Neural progenitor cell (in vitro differentiated cells): ENCODE measurements around the gene PCNT.

Experiments
- EZH2 ChIP-seq: fragments of 200-600 bp; sonication (generic); IDR thresholded peaks from 2 replicates; pipeline ENCODE4 v1.6.1; 2017; ENCODE audit warnings: antibody characterized with exemption, mild to moderate bottlenecking, moderate library complexity
- TF ChIP-seq, protein P1 (sequence below): fragments of 200-600 bp; sonication (generic); IDR thresholded peaks from 2 replicates; pipeline ENCODE4 v1.5.1; 2017; ENCODE audit warnings: antibody characterized with exemption, mild to moderate bottlenecking

- TF ChIP-seq, protein P1, sequence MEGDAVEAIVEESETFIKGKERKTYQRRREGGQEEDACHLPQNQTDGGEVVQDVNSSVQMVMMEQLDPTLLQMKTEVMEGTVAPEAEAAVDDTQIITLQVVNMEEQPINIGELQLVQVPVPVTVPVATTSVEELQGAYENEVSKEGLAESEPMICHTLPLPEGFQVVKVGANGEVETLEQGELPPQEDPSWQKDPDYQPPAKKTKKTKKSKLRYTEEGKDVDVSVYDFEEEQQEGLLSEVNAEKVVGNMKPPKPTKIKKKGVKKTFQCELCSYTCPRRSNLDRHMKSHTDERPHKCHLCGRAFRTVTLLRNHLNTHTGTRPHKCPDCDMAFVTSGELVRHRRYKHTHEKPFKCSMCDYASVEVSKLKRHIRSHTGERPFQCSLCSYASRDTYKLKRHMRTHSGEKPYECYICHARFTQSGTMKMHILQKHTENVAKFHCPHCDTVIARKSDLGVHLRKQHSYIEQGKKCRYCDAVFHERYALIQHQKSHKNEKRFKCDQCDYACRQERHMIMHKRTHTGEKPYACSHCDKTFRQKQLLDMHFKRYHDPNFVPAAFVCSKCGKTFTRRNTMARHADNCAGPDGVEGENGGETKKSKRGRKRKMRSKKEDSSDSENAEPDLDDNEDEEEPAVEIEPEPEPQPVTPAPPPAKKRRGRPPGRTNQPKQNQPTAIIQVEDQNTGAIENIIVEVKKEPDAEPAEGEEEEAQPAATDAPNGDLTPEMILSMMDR: no peak
- no peak for TF ChIP-seq EZH2
Measured at GRCh38 chr21:46393941-46394594, 70.1 kb downstream of the PCNT start.
